WI38 (cell line): ENCODE data around the gene PTPRE.

Experiments
- H3K4me3 ChIP-seq: 2 replicates; pipeline ENCODE4 v1.5.1; 2011; ENCODE audit warnings: low read depth, mild to moderate bottlenecking, control low read depth, low read length
- CTCF ChIP-seq: IDR thresholded peaks from 2 replicates; pipeline ENCODE4 v1.5.1; 2012; ENCODE audit warnings: low read depth, mild to moderate bottlenecking, control low read depth, low read length

Gene PTPRE

GRCh38 chr10:128102480-128103228 lies 195.8 kb downstream of the PTPRE start:
- TF ChIP-seq CTCF = no peak
- no peak overlapping the region for H3K4me3 ChIP-seq

- TF ChIP-seq CTCF = no peak
These were observed 196.4 kb downstream of the PTPRE start for GRCh38 chr10:128103229-128103714.

GRCh38 chr10:128105383-128105782 lies 198.5 kb downstream of the PTPRE start:
- no peak overlapping the region for H3K4me3 ChIP-seq
- no peak for TF ChIP-seq CTCF

More at GRCh38 chr10:128103229-128103714, 196.4 kb downstream of the PTPRE start:
- no peak overlapping the region for H3K4me3 ChIP-seq

- H3K4me3 ChIP-seq = no peak overlapping the region
- no peak for TF ChIP-seq CTCF
These were observed 202.8 kb downstream of the PTPRE start for GRCh38 chr10:128109707-128110106.

- H3K4me3 ChIP-seq = no peak overlapping the region
- TF ChIP-seq CTCF = no peak
These were observed 203.4 kb downstream of the PTPRE start for GRCh38 chr10:128110339-128110738.

GRCh38 chr10:128111696-128112095 lies 204.8 kb downstream of the PTPRE start:
- TF ChIP-seq CTCF = no peak

GRCh38 chr10:128113026-128113425 lies 206.1 kb downstream of the PTPRE start:
- no peak for TF ChIP-seq CTCF
- no peak overlapping the region for H3K4me3 ChIP-seq

More at GRCh38 chr10:128111696-128112095, 204.8 kb downstream of the PTPRE start:
- H3K4me3 ChIP-seq = no peak overlapping the region
